IMR-90 (cell line): Measurements from ENCODE around the gene SUGP2. TPM values are rescaled to one million over a fixed set of nuclear protein-coding genes. Genes with fewer than 3 reads are reported as not detected.

Experiments used
- ATAC-seq: fragments of 200-7000 bp; cut with Tn5 transposase; 2 replicates; pipeline ENCODE4 v1.9.1; 2020; ENCODE audit warnings: low read depth, mild to moderate bottlenecking, moderate library complexity
- BruUV-seq: library from RNA; stranded (reverse); fragments of 400-500 nt; replicated peaks from 2 replicates; lab custom pipeline; 2021; lab: Mats Ljungman, UMichigan
- CTCF ChIA-PET: fragments of 300-600 bp; formaldehyde crosslinking; extraction: SDS; loops from one replicate; lab custom pipeline; 2021; ENCODE audit warnings: antibody characterized with exemption; lab: Yijun Ruan, JAX
- POLR2A ChIA-PET: fragments of 300-600 bp; sonication (Branson Sonifier 250); formaldehyde crosslinking; loops from one replicate; lab custom pipeline; 2022; ENCODE audit warnings: antibody characterized with exemption; ENCODE audit not compliant: unreplicated experiment; lab: Charles Lee
- DNase-seq: peaks from one replicate; pipeline ENCODE4 v3.0.0; 2013
- H2AFZ ChIP-seq: replicated peaks from 2 replicates; pipeline ENCODE3; 2013; ENCODE audit warnings: low read length, mild to moderate bottlenecking; ENCODE audit not compliant: poor library complexity
- H2AK5ac ChIP-seq: 2 replicates; pipeline ENCODE4 v1.6.1; 2013; ENCODE audit warnings: low read depth, low read length, inconsistent platforms
- H2AK9ac ChIP-seq: replicated peaks from 2 replicates; pipeline ENCODE3; 2013; ENCODE audit warnings: mild to moderate bottlenecking, low read depth, low read length, moderate library complexity; ENCODE audit not compliant: poor library complexity
- H2BK120ac ChIP-seq: 2 replicates; pipeline ENCODE4 v1.6.1; 2013; ENCODE audit warnings: low read depth, low read length, inconsistent platforms
- H2BK15ac ChIP-seq: 3 replicates; pipeline ENCODE4 v1.6.1; 2013; ENCODE audit warnings: low read depth, low read length, inconsistent platforms
- H2BK20ac ChIP-seq: 2 replicates; pipeline ENCODE4 v1.6.1; 2013; ENCODE audit warnings: low read depth, mild to moderate bottlenecking, inconsistent platforms, low read length, moderate library complexity
- H2BK5ac ChIP-seq: 2 replicates; pipeline ENCODE4 v1.6.1; 2013; ENCODE audit warnings: mild to moderate bottlenecking, low read depth, low read length, inconsistent platforms; ENCODE audit not compliant: poor library complexity, severe bottlenecking
- H3K14ac ChIP-seq: replicated peaks from 2 replicates; pipeline ENCODE4 v1.6.1; 2013; ENCODE audit warnings: low read depth, low read length, inconsistent platforms
- H3K18ac ChIP-seq: 2 replicates; pipeline ENCODE4 v1.6.1; 2013; ENCODE audit warnings: low read depth, low read length, control low read depth
- H3K23ac ChIP-seq: 2 replicates; pipeline ENCODE4 v1.6.1; 2013; ENCODE audit warnings: low read depth, low read length, inconsistent platforms
- H3K27ac ChIP-seq: 2 replicates; pipeline ENCODE4 v1.5.1; 2013; ENCODE audit warnings: mild to moderate bottlenecking, control low read depth, low read length; ENCODE audit not compliant: insufficient read depth
- H3K27me3 ChIP-seq: 2 replicates; pipeline ENCODE4 v1.6.1; 2013; ENCODE audit warnings: low read length; ENCODE audit not compliant: control insufficient read depth, insufficient read depth
- H3K36me3 ChIP-seq: 2 replicates; pipeline ENCODE4 v1.6.1; 2013; ENCODE audit warnings: low read length, mixed read lengths; ENCODE audit not compliant: control insufficient read depth, insufficient read depth
- H3K4ac ChIP-seq: 2 replicates; pipeline ENCODE4 v1.6.1; 2013; ENCODE audit warnings: low read depth, low read length, inconsistent platforms
- H3K4me1 ChIP-seq: 2 replicates; pipeline ENCODE4 v1.6.1; 2013; ENCODE audit warnings: low read length, mixed read lengths; ENCODE audit not compliant: control insufficient read depth, insufficient read depth
- H3K4me2 ChIP-seq: 2 replicates; pipeline ENCODE4 v1.6.1; 2013; ENCODE audit warnings: low read depth, mild to moderate bottlenecking, control low read depth, low read length, moderate library complexity
- H3K4me3 ChIP-seq: 2 replicates; pipeline ENCODE4 v1.5.1; 2013; ENCODE audit warnings: low read depth, mild to moderate bottlenecking, control low read depth, low read length, moderate library complexity; ENCODE audit not compliant: insufficient read depth
- H3K56ac ChIP-seq: 2 replicates; pipeline ENCODE4 v1.6.1; 2013; ENCODE audit warnings: low read length, inconsistent platforms; ENCODE audit not compliant: insufficient read depth; ENCODE audit errors: extremely low read depth
- H3K79me1 ChIP-seq, 2 experiments: 2 replicates each; pipeline ENCODE4 v1.6.1; 2013; ENCODE audit warnings: low read length in 2 of 2, inconsistent platforms in 1 of 2, low read depth in 1 of 2
- H3K9ac ChIP-seq: 2 replicates; pipeline ENCODE4 v1.6.1; 2013; ENCODE audit warnings: low read depth, low read length, control low read depth
- H3K9me1 ChIP-seq: 2 replicates; pipeline ENCODE4 v1.6.1; 2013; ENCODE audit warnings: low read length, inconsistent platforms; ENCODE audit not compliant: insufficient read depth
- H3K9me3 ChIP-seq: 2 replicates; pipeline ENCODE4 v1.6.1; 2013; ENCODE audit warnings: low read length; ENCODE audit not compliant: control insufficient read depth, insufficient read depth
- H4K20me1 ChIP-seq: 2 replicates; pipeline ENCODE4 v1.6.1; 2013; ENCODE audit warnings: low read length, inconsistent platforms; ENCODE audit not compliant: insufficient read depth
- H4K5ac ChIP-seq: 2 replicates; pipeline ENCODE4 v1.6.1; 2013; ENCODE audit warnings: mild to moderate bottlenecking, low read depth, low read length, control low read depth
- H4K8ac ChIP-seq, 2 experiments: 2 replicates each; pipeline ENCODE4 v1.6.1; 2013; ENCODE audit warnings: low read depth in 2 of 2, low read length in 2 of 2, control low read depth in 1 of 2, inconsistent platforms in 1 of 2
- H4K91ac ChIP-seq: 2 replicates; pipeline ENCODE4 v1.6.1; 2013; ENCODE audit warnings: low read depth, low read length, inconsistent platforms; ENCODE audit not compliant: insufficient read depth
- MAZ ChIP-seq: IDR thresholded peaks from 2 replicates; pipeline ENCODE4 v1.6.1; 2012; ENCODE audit warnings: low read depth, mild to moderate bottlenecking, low read length, improper control_type of control experiment, moderate library complexity, borderline replicate concordance
- WGBS, 2 experiments: methylation state at CpG; one replicate each; pipeline versions ENCODE4 v1.1.5 to v1.1.7; 2013; ENCODE audit warnings: missing lambda C conversion rate in 2 of 2; ENCODE audit not compliant: insufficient read length in 1 of 2; ENCODE audit errors: extremely low coverage in 2 of 2; 5-methylcytosine and 5-hydroxymethylcytosine counted together
- dilution Hi-C: fragments of 300-500 bp; cut with HindIII; formaldehyde crosslinking; loops from one replicate; pipeline ENCODE4 v1.14.3; 2018; ENCODE audit warnings: low sequenced_read_pairs; ENCODE audit not compliant: unreplicated experiment
- in situ Hi-C: fragments of 300-500 bp; cut with MboI; formaldehyde crosslinking; loops from 3 replicates; pipeline ENCODE4 v1.14.3; 2019; ENCODE audit warnings: low sequenced_read_pairs, inconsistent platforms, mixed read lengths
- intact Hi-C: fragments of 100-400 bp; cut with micrococcal nuclease; formaldehyde crosslinking; loops from 2 replicates; pipeline ENCODE4 v1.10.0; 2022
- polyA plus RNA-seq, 3 experiments: library from polyadenylated mRNA; depleted of rRNA; stranded (reverse); fragments of >200 nt; gene quantifications; 2 replicates each; pipeline ENCODE4 v1.2.3, GENCODE V29; 2012; ENCODE audit warnings: low replicate concordance in 1 of 3
- total RNA-seq: library from RNA; depleted of rRNA; stranded (reverse); fragments of >200 nt; gene quantifications from 2 replicates; pipeline ENCODE4 v1.2.3, GENCODE V29; 2012

SUGP2 gene
- total and polyA plus RNA-seq, 2 of the 4 experiments (the other 2 are of a cell fraction) = 25.8 to 69.2 TPM

DNA sequence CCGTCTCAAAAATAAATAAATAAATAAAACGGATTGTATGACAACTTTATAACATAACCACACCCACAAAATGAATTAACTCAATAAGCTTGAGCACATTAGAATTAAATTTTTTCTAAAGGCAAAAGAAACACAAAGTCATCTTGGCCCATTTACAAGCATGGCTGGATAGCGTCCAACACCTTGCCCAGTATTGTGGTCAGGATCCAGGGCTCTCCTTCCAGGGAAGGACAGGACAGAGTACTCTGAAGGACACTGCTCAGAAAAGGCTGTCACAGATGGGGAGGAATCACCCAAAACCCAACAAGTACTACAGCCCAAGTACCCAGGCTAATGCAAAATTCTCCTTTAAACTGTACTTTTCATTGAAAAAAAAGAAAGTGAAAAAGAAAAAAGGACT, 27.1 kb downstream of the SUGP2 start:
- no CpG with 5 or more reads among the region's 3 CpGs for WGBS, 2 experiments
- POLR2A ChIA-PET = no interaction called here
- Histone ChIP-seq H3K23ac (no peak overlapping the region), H2AK9ac (no peak overlapping the region), H3K27me3 (no peaks in the 10 kb centered on the region), H3K18ac (no peak overlapping the region), H3K4me3 (no peak overlapping the region), H3K27ac (no peak overlapping the region), H4K8ac (no peak overlapping the region), H3K4ac (no peak overlapping the region), H3K4me1 (no peaks in the 10 kb centered on the region), H3K36me3 (peaks cover 69% of the 10 kb centered on the region), H2BK20ac (no peak overlapping the region), H3K14ac (no peak overlapping the region), H3K9me1 (no peaks in the 10 kb centered on the region), H3K79me1 (peaks cover 23 to 52% of the 10 kb centered on the region in 2 experiments), H3K4me2 (no peak overlapping the region), H2BK5ac (no peak overlapping the region), H3K9me3 (no peaks in the 10 kb centered on the region), H3K56ac (no peak overlapping the region), H2AK5ac (no peak overlapping the region), H4K20me1 (peaks cover 18% of the 10 kb centered on the region; the same call in 1 of the 2 replicates), H2AFZ (no peak overlapping the region), H4K5ac (no peak overlapping the region), H3K9ac (no peak overlapping the region), H4K91ac (no peak overlapping the region), H2BK15ac (no peak overlapping the region), H2BK120ac (no peak overlapping the region)
- in situ Hi-C loops (no loop called here), intact Hi-C loops (no loop called here), dilution Hi-C loops (no loop called here)
- CTCF ChIA-PET = no interaction called here
- ATAC-seq (no peak), DNase-seq (peak; percentile 10)
- TF ChIP-seq MAZ = no peak
- BruUV-seq = no TSS peak
